Keratinocyte (primary cell): ENCODE data around the gene CD8B. TPM values are rescaled to one million over a fixed set of nuclear protein-coding genes. Genes with fewer than 3 reads are reported as not detected.

Experiments used
- DNase-seq: peaks from one replicate; pipeline ENCODE4 v3.0.0-alpha.2; 2011; ENCODE audit warnings: low read depth, missing footprints, low spot score
- FAIRE-seq: peaks from 2 replicates; lab custom pipeline; 2011; peaks lifted over from hg19 to GRCh38; lab: Jason Lieb, UNC
- H2AFZ ChIP-seq: 2 replicates; pipeline ENCODE4 v1.6.0; 2012; ENCODE audit warnings: low read length, control low read depth, inconsistent platforms; ENCODE audit not compliant: control insufficient read depth
- H3K27ac ChIP-seq: 2 replicates; pipeline ENCODE4 v1.5.1; 2011; ENCODE audit warnings: low read length; ENCODE audit not compliant: control insufficient read depth, insufficient read depth
- H3K27me3 ChIP-seq: 3 replicates; pipeline ENCODE4 v1.6.0; 2011; ENCODE audit warnings: low read length; ENCODE audit not compliant: control insufficient read depth, insufficient read depth; ENCODE audit errors: extremely low read depth
- H3K36me3 ChIP-seq, 2 experiments: 2 replicates in 1 of 2; 3 replicates in 1 of 2; pipeline ENCODE4 v1.5.1; 2011; ENCODE audit warnings: low read length in 2 of 2, mild to moderate bottlenecking in 1 of 2; ENCODE audit not compliant: control insufficient read depth in 2 of 2, insufficient read depth in 2 of 2; ENCODE audit errors: extremely low read depth in 1 of 2
- H3K4me1 ChIP-seq: 3 replicates; pipeline ENCODE4 v1.5.1; 2011; ENCODE audit warnings: low read length; ENCODE audit not compliant: control insufficient read depth, insufficient read depth; ENCODE audit errors: extremely low read depth
- H3K4me2 ChIP-seq: 3 replicates; pipeline ENCODE4 v1.6.0; 2011; ENCODE audit warnings: low read depth, low read length; ENCODE audit not compliant: control insufficient read depth, insufficient read depth; ENCODE audit errors: extremely low read depth
- H3K4me3 ChIP-seq, 3 experiments: fragments of 200-600 bp in 1 of 3; sonication (generic) in 1 of 3; 2 replicates in 2 of 3; 3 replicates in 1 of 3; pipeline ENCODE4 v1.5.1; 2011 to 2016; ENCODE audit warnings: low read length in 3 of 3, mild to moderate bottlenecking in 3 of 3, control low read depth in 2 of 3, inconsistent platforms in 1 of 3, low read depth in 1 of 3, mixed read lengths in 1 of 3, mixed run types in 1 of 3, moderate library complexity in 1 of 3; ENCODE audit not compliant: control insufficient read depth in 2 of 3, insufficient read depth in 2 of 3; ENCODE audit errors: extremely low read depth in 1 of 3
- H3K79me2 ChIP-seq: 2 replicates; pipeline ENCODE4 v1.6.0; 2012; ENCODE audit warnings: low read length; ENCODE audit not compliant: control insufficient read depth, insufficient read depth
- H3K9ac ChIP-seq: 3 replicates; pipeline ENCODE4 v1.6.0; 2011; ENCODE audit warnings: low read length; ENCODE audit not compliant: control insufficient read depth, insufficient read depth; ENCODE audit errors: extremely low read depth
- H3K9me1 ChIP-seq: 3 replicates; pipeline ENCODE4 v1.6.0; 2011; ENCODE audit warnings: low read length; ENCODE audit not compliant: control insufficient read depth, insufficient read depth; ENCODE audit errors: extremely low read depth
- H3K9me3 ChIP-seq: 2 replicates; pipeline ENCODE4 v1.5.1; 2012; ENCODE audit warnings: low read depth, low read length; ENCODE audit not compliant: control insufficient read depth
- H4K20me1 ChIP-seq: 3 replicates; pipeline ENCODE4 v1.6.0; 2011; ENCODE audit warnings: low read length; ENCODE audit not compliant: control insufficient read depth, insufficient read depth; ENCODE audit errors: extremely low read depth
- CTCF ChIP-seq, 3 experiments: IDR thresholded peaks in 1 of 3; conservative IDR thresholded peaks in 1 of 3; optimal IDR thresholded peaks in 1 of 3; 2 replicates in 2 of 3; 3 replicates in 1 of 3; pipeline versions ENCODE3 to v1.5.1; 2011; ENCODE audit warnings: low read length in 3 of 3, mild to moderate bottlenecking in 3 of 3, moderate library complexity in 2 of 3, control low read depth in 1 of 3, inconsistent platforms in 1 of 3; ENCODE audit not compliant: insufficient read depth in 2 of 3; ENCODE audit errors: extremely low read depth in 1 of 3
- EZH2 ChIP-seq: IDR thresholded peaks from one replicate; pipeline ENCODE4 v1.6.1; 2012; ENCODE audit warnings: inconsistent platforms, mild to moderate bottlenecking, low read length, moderate library complexity
- dilution Hi-C: fragments of 300-500 bp; cut with MboI; formaldehyde crosslinking; loops from one replicate; pipeline ENCODE4 v1.7.0; 2020; ENCODE audit warnings: low sequenced_read_pairs; ENCODE audit not compliant: extremely low pct_ligation_motif_present
- polyA plus RNA-seq, 5 experiments: library from polyadenylated mRNA; depleted of rRNA in 3 of 5; stranded (reverse) in 3 of 5; stranded (forward) in 1 of 5; unstranded in 1 of 5; fragments of >200 nt; gene quantifications; 1 replicate in 1 of 5; 2 replicates in 3 of 5; 3 replicates in 1 of 5; pipeline versions ENCODE4 v1.2.1 to v1.2.3, GENCODE V29; 2011 to 2012; ENCODE audit warnings: missing spikeins in 2 of 5, low read depth in 1 of 5, low replicate concordance in 1 of 5

CD8B gene
- polyA plus RNA-seq, 1 donor (not counting 4 experiments of a cell fraction or from before 2014, with no cell fraction given), result not detected

GRCh38 chr2:86821306-86821705 lies 40.4 kb downstream of the CD8B start:
- Histone ChIP-seq H3K36me3 (no peaks in the 10 kb centered on the region), H4K20me1 (no peaks in the 10 kb centered on the region), H3K27me3 (peaks cover 4% of the 10 kb centered on the region), H3K4me2 (peak overlapping the region; percentile 44), H2AFZ (peak overlapping the region; percentile 17), H3K9ac (no peak overlapping the region), H3K9me3 (no peaks in the 10 kb centered on the region), H3K4me1 (peaks cover 4% of the 10 kb centered on the region), H3K79me2 (no peaks in the 10 kb centered on the region), H3K27ac (no peak overlapping the region), H3K4me3 (peak overlapping the region in 1 of 3 experiments; percentile 6), H3K9me1 (no peaks in the 10 kb centered on the region)
- dilution Hi-C loops, result no loop called here
- TF ChIP-seq EZH2, result no peak
- no peak for TF ChIP-seq CTCF (optimal IDR thresholded peaks at IDR 0.05 in 1 of 3, IDR thresholded peaks at IDR 0.05 in 1 of 3, conservative IDR thresholded peaks at IDR 0.05 in 1 of 3; ENCODE audit: extremely low read depth in 1 of 3, insufficient read depth in 2 of 3, low read length in 3 of 3)
- DNase-seq, result no peak
- FAIRE-seq, result no peak

DNA sequence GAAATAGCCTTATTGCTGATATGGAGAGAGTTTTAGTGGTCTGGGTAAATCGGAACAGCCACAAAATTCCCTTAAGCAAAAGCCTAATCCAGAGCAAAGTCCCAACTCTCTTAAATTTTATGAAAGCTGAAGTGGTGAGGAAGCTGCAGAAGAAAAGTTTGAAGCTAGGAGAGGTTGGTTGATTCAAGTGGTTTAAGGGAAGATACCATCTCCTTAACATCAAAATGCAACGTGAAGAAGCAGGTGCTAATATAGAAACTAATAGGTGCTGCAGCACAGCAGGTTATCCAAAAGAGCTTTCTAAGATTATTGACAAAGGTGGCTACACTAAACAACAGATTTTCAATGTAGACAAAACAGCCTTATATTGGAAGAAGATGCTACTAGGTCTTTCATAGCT lies 42.7 kb downstream of the CD8B start:
- no peak for FAIRE-seq

More for the DNA sequence above, 42.7 kb downstream of the CD8B start:
- Histone ChIP-seq H3K4me3 (no peak overlapping the region), H3K36me3 (no peaks in the 10 kb centered on the region), H2AFZ (no peak overlapping the region), H3K27ac (no peak overlapping the region), H3K79me2 (no peaks in the 10 kb centered on the region), H3K9me3 (no peaks in the 10 kb centered on the region), H3K27me3 (no peaks in the 10 kb centered on the region), H3K9ac (no peak overlapping the region), H4K20me1 (no peaks in the 10 kb centered on the region), H3K4me2 (no peak overlapping the region), H3K9me1 (no peaks in the 10 kb centered on the region), H3K4me1 (peaks cover 4% of the 10 kb centered on the region)
- dilution Hi-C loops, result no loop called here
- DNase-seq, result no peak
- TF ChIP-seq EZH2 (no peak), CTCF (optimal IDR thresholded peaks at IDR 0.05 in 1 of 3, IDR thresholded peaks at IDR 0.05 in 1 of 3, conservative IDR thresholded peaks at IDR 0.05 in 1 of 3; ENCODE audit: extremely low read depth in 1 of 3, insufficient read depth in 2 of 3, low read length in 3 of 3) (no peak)
